Gastrocnemius medialis (tissue), 4 donors: ENCODE data around the gene ADAMTS14.

Experiments used
- POLR2A ChIP-seq, 2 donors: fragments of 450-650 bp; IDR thresholded peaks; one replicate each; pipeline ENCODE4 v1.6.1; 2017; ENCODE audit warnings: antibody characterized with exemption in 2 of 2, mild to moderate bottlenecking in 2 of 2, moderate library complexity in 2 of 2
- TF ChIP-seq, protein P1 (sequence below), 5 experiments: fragments of 450-650 bp in 3 of 5; fragments of 200-600 bp in 2 of 5; sonication (generic) in 2 of 5; IDR thresholded peaks in 4 of 5; conservative IDR thresholded peaks in 1 of 5; 1 replicate in 4 of 5; 2 replicates in 1 of 5; pipeline ENCODE4 v1.5.1; 2016 to 2019; ENCODE audit warnings: antibody characterized with exemption in 5 of 5, mild to moderate bottlenecking in 3 of 5, moderate library complexity in 3 of 5

DNA sequence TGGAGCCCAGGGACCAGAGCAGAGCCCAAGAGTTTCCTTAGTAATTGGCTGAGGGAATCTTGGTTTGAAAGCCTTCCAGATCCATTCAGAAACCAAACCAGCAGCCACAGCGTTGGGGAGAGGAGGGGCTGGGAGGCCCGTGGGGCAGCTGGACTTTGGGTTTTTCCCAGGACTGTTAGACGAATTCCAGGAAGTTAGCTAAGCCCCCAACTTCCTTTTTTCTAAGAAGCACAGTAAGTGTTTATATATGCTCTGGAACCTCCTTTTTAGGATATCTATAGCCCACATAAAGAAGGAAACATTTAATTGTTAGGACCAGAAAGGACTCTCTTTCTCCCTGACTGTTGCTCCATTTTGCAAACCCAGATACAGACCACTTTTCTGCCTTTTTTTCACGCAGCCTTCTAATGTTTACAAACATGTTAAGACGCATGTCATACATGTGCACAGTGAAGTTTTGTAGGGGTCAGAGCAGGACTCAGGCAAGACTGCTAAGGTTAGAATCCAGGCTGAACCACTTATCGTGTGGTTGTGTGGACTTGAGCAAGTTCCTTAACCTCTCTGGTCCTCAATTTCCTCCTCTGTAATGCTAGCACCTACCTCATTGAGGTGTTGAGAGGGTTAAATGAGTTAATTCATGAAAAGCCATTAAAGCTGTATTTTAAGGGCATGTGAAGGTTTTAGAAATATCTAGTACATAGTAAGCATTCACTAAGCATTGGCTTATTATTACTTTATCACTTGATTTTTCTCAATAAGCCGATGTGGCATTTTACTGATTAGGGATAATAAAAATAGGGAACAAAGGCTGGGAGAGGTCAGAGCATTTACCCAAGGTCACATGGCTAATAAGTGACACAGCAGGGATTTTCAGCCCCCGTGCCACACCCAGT is 70.5 kb downstream of the ADAMTS14 start:
- TF ChIP-seq, protein P1, sequence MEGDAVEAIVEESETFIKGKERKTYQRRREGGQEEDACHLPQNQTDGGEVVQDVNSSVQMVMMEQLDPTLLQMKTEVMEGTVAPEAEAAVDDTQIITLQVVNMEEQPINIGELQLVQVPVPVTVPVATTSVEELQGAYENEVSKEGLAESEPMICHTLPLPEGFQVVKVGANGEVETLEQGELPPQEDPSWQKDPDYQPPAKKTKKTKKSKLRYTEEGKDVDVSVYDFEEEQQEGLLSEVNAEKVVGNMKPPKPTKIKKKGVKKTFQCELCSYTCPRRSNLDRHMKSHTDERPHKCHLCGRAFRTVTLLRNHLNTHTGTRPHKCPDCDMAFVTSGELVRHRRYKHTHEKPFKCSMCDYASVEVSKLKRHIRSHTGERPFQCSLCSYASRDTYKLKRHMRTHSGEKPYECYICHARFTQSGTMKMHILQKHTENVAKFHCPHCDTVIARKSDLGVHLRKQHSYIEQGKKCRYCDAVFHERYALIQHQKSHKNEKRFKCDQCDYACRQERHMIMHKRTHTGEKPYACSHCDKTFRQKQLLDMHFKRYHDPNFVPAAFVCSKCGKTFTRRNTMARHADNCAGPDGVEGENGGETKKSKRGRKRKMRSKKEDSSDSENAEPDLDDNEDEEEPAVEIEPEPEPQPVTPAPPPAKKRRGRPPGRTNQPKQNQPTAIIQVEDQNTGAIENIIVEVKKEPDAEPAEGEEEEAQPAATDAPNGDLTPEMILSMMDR (IDR thresholded peaks at IDR 0.05 in 4 of 5, conservative IDR thresholded peaks at IDR 0.05 in 1 of 5): no peak
- TF ChIP-seq POLR2A (IDR thresholded peaks at IDR 0.05): no peak
